Eye (tissue), 1 donor: ENCODE measurements around the gene RAB7A.
"Not testable (repeated sequence)": the region's sequence is repeated elsewhere in the genome, so short reads cannot be mapped to it uniquely, and the experiment has no call there.

Experiments
- DNase-seq: peaks from one replicate; pipeline ENCODE4 v3.0.0-alpha.2; 2015

RAB7A gene

GRCh38 chr3:128712848-128713247, 13.1 kb upstream of the RAB7A start:
- no peak for DNase-seq

- DNase-seq, result no peak
Measured at GRCh38 chr3:128714887-128715491, 11.0 kb upstream of the RAB7A start.

- DNase-seq, result not testable (repeated sequence)
Measured at GRCh38 chr3:128718892-128719291, 7.1 kb upstream of the RAB7A start.

DNA sequence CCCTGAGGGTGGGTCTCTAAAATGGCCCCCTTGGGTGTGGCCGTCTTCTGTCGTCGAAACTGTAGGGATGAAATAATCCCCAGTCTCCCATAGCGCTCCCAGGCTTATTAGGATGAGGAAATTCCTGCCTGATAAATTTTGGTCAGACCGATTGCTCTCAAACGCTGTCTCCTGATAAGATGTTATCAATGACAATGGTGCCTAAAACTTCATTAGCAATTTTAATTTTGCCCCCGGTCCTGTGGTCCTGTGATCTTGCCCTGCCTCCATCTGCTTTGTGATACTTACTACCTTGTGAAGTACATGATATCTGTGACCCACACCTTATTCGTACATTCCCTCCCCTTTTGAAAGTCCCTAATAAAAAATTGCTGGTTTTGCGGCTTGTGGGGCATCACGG, 5.1 kb upstream of the RAB7A start:
- no peak for DNase-seq

DNA sequence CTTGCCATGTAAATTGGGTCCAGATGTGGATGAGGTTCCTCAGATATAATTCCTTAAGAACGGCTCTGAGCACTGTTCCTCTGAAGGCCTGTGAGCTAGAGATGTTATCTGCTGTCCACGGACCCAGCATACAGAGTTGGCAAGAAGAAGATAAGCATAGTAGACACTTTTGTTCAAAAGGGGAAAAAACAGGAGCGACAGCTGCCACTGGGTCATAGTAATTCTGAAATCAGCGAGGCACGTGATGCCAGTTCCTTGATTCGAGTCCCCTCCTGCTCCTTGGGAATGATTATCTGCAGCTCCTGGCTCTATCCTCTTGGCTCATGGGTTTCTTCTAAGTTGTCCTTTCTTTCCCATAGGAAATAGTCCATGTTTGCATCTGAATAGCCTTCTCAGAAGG, 2.5 kb upstream of the RAB7A start:
- DNase-seq, result no peak

GRCh38 chr3:128725547-128726022, 398 bp upstream of the RAB7A start:
- no peak for DNase-seq

DNA sequence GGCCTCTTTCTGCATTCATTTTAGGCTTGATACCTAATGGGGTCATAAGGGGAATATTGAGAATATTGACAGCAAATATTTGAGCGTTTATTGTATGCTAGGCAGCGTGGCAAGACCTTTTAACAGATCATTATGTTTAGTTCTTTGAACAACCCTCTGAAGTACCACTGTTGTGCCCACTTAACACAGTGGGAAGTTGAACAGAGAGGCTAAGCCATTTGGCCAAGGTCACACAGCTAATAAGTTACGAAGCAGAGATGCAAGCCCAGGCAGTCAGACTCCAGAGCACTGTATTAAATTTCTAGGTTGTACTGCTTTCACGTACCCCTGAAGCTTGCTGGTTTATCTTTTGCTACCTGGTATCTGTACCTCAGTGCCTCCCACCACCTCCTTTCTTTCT, 1.1 kb downstream of the RAB7A start:
- DNase-seq, result no peak

- no peak for DNase-seq
Measured at GRCh38 chr3:128727485-128727884, 1.5 kb downstream of the RAB7A start.

DNA sequence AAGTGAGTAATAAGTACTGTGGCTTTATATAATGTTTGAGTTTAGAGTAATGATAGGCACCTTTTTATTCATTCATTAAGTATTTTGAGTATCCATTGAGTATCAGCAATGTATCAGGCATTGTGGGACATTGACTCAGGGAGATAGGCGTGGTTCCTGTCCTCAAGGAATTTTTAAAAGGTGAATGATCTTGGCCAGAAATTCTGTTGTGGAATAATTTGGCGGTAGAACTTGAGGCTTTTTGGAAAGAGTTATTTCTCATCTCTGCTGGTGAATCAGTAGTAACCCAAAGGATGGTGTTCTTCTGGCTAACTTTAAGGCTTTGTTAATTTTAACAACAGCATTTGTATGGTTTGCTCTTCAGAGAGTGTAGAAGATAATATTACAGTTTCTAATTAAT, 2.0 kb downstream of the RAB7A start:
- no peak for DNase-seq

- DNase-seq, result not testable (repeated sequence)
Measured at GRCh38 chr3:128728521-128728920, 2.5 kb downstream of the RAB7A start.

DNA sequence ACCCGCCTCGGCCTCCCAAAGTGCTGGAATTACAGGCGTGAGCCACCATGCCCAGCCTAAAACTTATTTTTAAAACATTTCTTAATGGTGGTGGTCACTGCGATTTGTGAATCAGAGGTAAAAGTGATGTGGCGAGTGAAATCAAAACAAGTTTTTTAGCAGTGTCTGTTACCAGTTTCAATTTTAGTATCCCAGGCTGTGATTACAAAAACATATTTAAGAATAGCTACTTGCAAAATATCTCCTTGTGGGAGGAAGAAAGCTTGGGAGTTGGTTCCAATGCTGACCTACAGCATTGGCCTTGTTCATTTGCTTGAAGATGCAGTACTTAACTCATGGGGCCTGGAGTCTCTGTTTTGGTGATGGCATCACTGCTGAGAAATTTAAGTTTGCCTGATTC, 4.5 kb downstream of the RAB7A start:
- no peak for DNase-seq

GRCh38 chr3:128734523-128735189, 8.7 kb downstream of the RAB7A start:
- no peak for DNase-seq

DNA sequence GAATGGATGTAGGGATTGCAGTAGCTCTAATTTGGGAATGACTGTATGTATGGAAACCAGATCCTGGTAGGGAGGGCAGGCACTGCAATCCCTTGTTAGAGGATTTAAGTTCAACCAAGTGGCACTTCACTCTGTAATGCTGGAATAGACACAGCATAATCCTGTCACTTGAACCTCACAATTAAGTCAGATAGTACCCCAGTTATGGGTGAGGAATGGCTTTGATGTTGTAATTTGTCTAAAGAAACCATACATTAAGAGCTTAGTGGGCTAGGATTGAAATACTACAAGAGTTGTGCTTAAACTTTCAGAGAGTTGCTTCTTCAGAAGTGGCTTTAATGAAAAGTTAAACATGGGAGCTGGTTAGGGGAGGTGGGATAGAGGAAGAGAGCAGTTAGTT, 9.3 kb downstream of the RAB7A start:
- DNase-seq, result no peak

- no peak for DNase-seq
Measured at GRCh38 chr3:128735884-128736283, 9.9 kb downstream of the RAB7A start.

DNA sequence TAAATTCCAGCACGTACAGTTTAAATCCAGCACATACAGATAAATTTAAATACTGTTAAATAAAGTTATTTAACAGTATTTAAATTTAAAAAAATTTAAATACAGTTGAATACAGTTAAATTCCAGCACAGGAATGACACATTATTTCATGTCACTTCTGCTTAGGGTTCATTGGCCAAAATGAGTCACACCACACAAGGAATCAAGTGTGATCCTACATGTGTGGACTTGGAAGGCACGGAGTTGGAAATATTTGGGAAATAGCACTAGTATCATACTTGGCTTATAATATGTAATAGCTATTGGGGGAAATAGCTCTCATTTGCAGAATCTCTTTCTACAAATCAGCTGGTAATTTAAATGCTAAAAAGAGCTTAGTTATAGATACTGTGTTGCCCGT, 10.6 kb downstream of the RAB7A start:
- DNase-seq, result no peak

- DNase-seq, result no peak
Measured at GRCh38 chr3:128740621-128741020, 14.6 kb downstream of the RAB7A start.

DNA sequence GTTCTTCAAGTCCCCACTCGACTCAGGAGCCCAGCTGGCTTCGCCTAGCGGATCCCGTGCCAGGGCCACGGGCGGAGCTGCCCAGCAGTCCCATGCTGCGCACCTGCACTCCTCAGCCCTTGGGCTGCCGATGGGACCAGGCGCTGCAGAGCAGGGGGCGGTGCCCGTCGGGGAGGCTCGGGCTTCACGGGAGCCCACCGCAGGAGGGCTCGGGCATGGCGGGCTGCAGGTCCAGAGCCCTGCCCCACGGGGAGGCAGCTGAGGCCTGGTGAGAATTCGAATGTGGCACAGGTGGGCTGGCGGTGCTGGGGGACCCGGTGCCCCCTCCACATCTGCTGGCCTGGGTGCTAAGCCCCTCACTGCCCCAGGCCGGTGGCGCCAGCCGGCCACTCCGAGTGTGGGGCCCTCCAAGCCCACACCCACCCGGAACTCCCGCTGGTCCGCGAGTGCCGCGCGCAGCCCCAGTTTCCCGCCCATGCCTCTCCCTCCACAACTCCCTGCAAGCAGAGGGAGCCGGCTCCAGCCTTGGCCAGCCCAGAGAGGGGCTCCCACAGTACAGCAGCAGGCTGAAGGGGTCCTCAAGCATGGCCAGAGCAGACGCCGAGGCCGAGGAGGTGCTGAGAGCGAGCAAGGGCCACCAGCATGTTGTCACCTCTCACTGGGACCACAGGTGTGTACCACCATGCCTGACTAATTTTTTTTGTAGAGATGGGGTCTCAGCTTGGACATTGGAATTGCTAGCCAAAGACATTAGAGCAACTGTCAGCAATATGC, 17.0 kb downstream of the RAB7A start:
- DNase-seq, result no peak

DNA sequence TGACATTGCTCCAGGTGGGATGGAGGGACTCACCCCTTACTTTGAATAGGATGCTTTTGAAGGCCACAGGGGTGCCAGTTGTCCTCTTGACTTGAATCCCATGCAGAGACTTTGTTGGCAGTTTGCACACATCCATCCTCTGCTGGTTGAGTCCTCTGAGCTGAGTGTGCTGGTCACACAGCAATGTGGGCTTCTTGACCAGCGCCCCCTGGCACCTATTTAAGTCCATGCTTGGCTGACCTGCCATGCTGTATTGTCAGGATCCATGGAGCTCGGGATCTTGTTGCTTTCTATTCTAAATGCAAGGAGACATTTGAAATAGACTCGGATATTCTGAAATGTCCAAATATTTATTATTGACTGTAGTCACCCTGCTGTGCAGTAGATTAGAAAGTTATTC, 19.8 kb downstream of the RAB7A start:
- DNase-seq, result no peak

GRCh38 chr3:128746881-128747280, 20.9 kb downstream of the RAB7A start:
- no peak for DNase-seq

DNA sequence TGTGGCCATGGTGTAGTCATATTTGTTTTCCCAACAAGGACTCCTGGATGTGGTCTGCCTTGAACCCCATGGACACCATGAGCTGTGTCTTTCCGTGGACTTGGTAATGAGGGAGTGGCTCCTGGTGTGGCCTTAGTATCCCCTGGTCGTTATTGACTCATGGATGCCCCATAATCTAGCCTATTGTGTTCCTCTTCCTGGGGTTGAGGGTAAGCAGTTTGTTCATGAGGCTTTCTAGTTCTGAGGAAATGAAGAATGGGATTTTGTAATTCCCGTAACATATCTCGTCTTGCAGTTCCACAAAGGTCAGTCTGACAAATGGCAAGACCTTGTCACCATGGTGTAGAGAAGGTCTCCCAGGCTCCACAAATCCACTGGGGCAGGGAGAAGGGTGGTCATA, 22.6 kb downstream of the RAB7A start:
- no peak for DNase-seq

- DNase-seq, result no peak
Measured at GRCh38 chr3:128749035-128749434, 23.1 kb downstream of the RAB7A start.

DNA sequence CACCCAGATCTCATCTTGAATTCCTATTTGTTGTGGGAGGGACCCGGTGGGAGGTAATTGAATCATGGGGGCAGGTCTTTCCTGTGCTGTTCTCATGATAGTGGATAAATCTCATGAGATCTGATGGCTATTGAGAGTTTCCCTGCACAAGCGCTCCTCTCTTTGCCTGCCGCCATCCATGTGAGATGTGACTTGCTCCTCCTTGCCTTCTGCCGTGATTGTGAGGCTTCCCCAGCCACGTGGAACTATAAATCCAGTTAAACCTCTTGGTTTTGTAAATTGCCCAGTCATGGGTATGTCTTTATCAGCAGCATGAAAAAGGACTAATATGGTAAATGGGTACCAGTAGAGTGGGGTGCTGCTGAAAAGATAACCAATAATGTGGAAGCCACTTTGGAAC, 23.6 kb downstream of the RAB7A start:
- DNase-seq, result not testable (repeated sequence)

- no peak for DNase-seq
Measured at GRCh38 chr3:128753715-128754114, 27.7 kb downstream of the RAB7A start.

- peak; percentile 15 for DNase-seq
Measured at GRCh38 chr3:128760042-128760441, 34.1 kb downstream of the RAB7A start.
